GM12864 (cell line): ENCODE measurements around the gene CXXC1.
"Not testable (repeated sequence)": the region's sequence is repeated elsewhere in the genome, so short reads cannot be mapped to it uniquely, and the experiment has no call there.

Experiments
- DNase-seq: peaks from one replicate; pipeline ENCODE4 v3.0.0-alpha.2; 2011; ENCODE audit warnings: low read depth
- H3K4me3 ChIP-seq: 2 replicates; pipeline ENCODE4 v1.5.1; 2011; ENCODE audit warnings: mild to moderate bottlenecking, low read depth, low read length, control low read depth
- CTCF ChIP-seq: IDR thresholded peaks from 2 replicates; pipeline ENCODE4 v1.5.1; 2011; ENCODE audit warnings: low read depth, mild to moderate bottlenecking, moderate library complexity, low read length, control low read depth, inconsistent platforms; ENCODE audit errors: missing control alignments

Gene CXXC1

GRCh38 chr18:50247561-50247960, 39.9 kb downstream of the CXXC1 start:
- H3K4me3 ChIP-seq, result no peak overlapping the region
- no peak for TF ChIP-seq CTCF
- no peak for DNase-seq

DNA sequence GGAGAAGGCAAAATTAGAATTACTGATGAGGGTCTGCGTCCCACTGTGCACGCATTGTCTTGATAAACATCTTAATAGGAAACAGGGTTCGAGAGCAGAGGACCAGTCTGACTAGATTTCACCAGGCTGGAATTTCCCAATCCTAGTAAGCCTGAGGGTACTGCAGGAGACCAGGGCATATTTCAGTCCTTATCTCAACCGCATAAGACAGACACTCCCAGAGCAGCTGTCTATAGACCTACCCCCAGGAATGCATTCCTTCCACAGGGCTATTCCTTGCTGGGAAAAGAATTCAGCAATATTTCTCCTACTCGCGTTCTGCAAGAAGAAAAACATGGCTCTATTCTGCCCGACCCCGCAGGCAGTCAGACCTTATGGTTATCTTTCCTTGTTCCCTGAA, 45.7 kb downstream of the CXXC1 start:
- not testable (repeated sequence) for DNase-seq

GRCh38 chr18:50240080-50240563, 47.4 kb downstream of the CXXC1 start:
- TF ChIP-seq CTCF, result no peak

More for the DNA sequence above, 45.7 kb downstream of the CXXC1 start:
- not testable (repeated sequence) for H3K4me3 ChIP-seq

GRCh38 chr18:50232419-50232818, 55.1 kb downstream of the CXXC1 start:
- TF ChIP-seq CTCF, result no peak
- no peak for DNase-seq
- H3K4me3 ChIP-seq, result no peak overlapping the region

More at GRCh38 chr18:50240080-50240563, 47.4 kb downstream of the CXXC1 start:
- no peak for DNase-seq
- H3K4me3 ChIP-seq, result no peak overlapping the region
